ENCODE data around the gene TSPY10. TPM values are rescaled to one million over a fixed set of nuclear protein-coding genes. Genes with fewer than 3 reads are reported as not detected.
"Not testable (repeated sequence)": the region's sequence is repeated elsewhere in the genome, so short reads cannot be mapped to it uniquely, and the experiment has no call there.

Gene TSPY10
- not detected for polyA plus RNA-seq (2013, experiment 1 of 2)
- polyA plus RNA-seq (2013, experiment 2 of 2): not detected

GRCh38 chrY:9527580-9527979 is at the start of gene TSPY10:
Gene TSPY10 (plus strand): TSS chrY:9527880. CDS start chrY:9527926, 46 bp downstream.
- not testable (repeated sequence) for H4K8ac ChIP-seq (ENCODE audit: low read length); H3K27me3 ChIP-seq (ENCODE audit: control insufficient read depth in 1 of 2, insufficient read depth in 1 of 2, low read length in 2 of 2); H3K4me1 ChIP-seq (ENCODE audit: control insufficient read depth, insufficient read depth, low read depth, low read length); H3K79me1 ChIP-seq (replicated peaks; ENCODE audit: low read length, poor library complexity, severe bottlenecking); H3K4ac ChIP-seq (ENCODE audit: low read depth in 1 of 2, low read length in 2 of 2); H2AK5ac ChIP-seq (ENCODE audit: low read length, severe bottlenecking); H3K4me3 ChIP-seq (ENCODE audit: insufficient read depth in 1 of 2, low read depth in 1 of 2, low read length in 2 of 2); H3K27ac ChIP-seq (ENCODE audit: low read length, poor library complexity, severe bottlenecking); H3K9me3 ChIP-seq (ENCODE audit: control insufficient read depth, low read length); H3K23ac ChIP-seq (ENCODE audit: low read length in 2 of 2); H2BK120ac ChIP-seq (ENCODE audit: low read depth, low read length); H2BK12ac ChIP-seq (ENCODE audit: low read length in 2 of 2); H3K36me3 ChIP-seq (ENCODE audit: control insufficient read depth in 1 of 2, insufficient read depth in 2 of 2, low read depth in 1 of 2, low read length in 2 of 2); H2AFZ ChIP-seq (ENCODE audit: low read depth, low read length); DNase-seq; H3K14ac ChIP-seq (ENCODE audit: low read length in 2 of 2); H3K18ac ChIP-seq (ENCODE audit: low read depth in 1 of 2, low read length in 2 of 2); H3K4me2 ChIP-seq (ENCODE audit: low read length, poor library complexity, severe bottlenecking); H2BK5ac ChIP-seq (ENCODE audit: low read depth, low read length, poor library complexity, severe bottlenecking); H2BK15ac ChIP-seq (ENCODE audit: low read depth, poor library complexity, severe bottlenecking); H4K91ac ChIP-seq (ENCODE audit: low read length); H3K9ac ChIP-seq (ENCODE audit: low read length)
- no CpG with 5 or more reads among the region's 26 CpGs for WGBS

- H2BK12ac ChIP-seq (ENCODE audit: low read length in 2 of 2); H3K36me3 ChIP-seq (ENCODE audit: control insufficient read depth in 1 of 2, insufficient read depth in 2 of 2, low read depth in 1 of 2, low read length in 2 of 2); H2BK120ac ChIP-seq (ENCODE audit: low read depth, low read length); H3K27me3 ChIP-seq (ENCODE audit: control insufficient read depth in 1 of 2, insufficient read depth in 1 of 2, low read length in 2 of 2); H3K4ac ChIP-seq (ENCODE audit: low read depth in 1 of 2, low read length in 2 of 2); H4K91ac ChIP-seq (ENCODE audit: low read length); H3K9ac ChIP-seq (ENCODE audit: low read length); H3K9me3 ChIP-seq (ENCODE audit: control insufficient read depth, low read length); H2AK5ac ChIP-seq (ENCODE audit: low read length, severe bottlenecking); DNase-seq; H3K18ac ChIP-seq (ENCODE audit: low read depth in 1 of 2, low read length in 2 of 2); H3K14ac ChIP-seq (ENCODE audit: low read length in 2 of 2); H2BK15ac ChIP-seq (ENCODE audit: low read depth, poor library complexity, severe bottlenecking); H3K79me1 ChIP-seq (replicated peaks; ENCODE audit: low read length, poor library complexity, severe bottlenecking); H3K23ac ChIP-seq (ENCODE audit: low read length in 2 of 2); H3K4me3 ChIP-seq (ENCODE audit: insufficient read depth in 1 of 2, low read depth in 1 of 2, low read length in 2 of 2); H2BK5ac ChIP-seq (ENCODE audit: low read depth, low read length, poor library complexity, severe bottlenecking); H4K8ac ChIP-seq (ENCODE audit: low read length); H3K4me2 ChIP-seq (ENCODE audit: low read length, poor library complexity, severe bottlenecking); H3K27ac ChIP-seq (ENCODE audit: low read length, poor library complexity, severe bottlenecking); H2AFZ ChIP-seq (ENCODE audit: low read depth, low read length); H3K4me1 ChIP-seq (ENCODE audit: control insufficient read depth, insufficient read depth, low read depth, low read length): not testable (repeated sequence)
- WGBS: no CpG with 5 or more reads among the region's 26 CpGs
Measured at GRCh38 chrY:9486967-9487366, 40.7 kb upstream of the TSPY10 start, which contains the start of gene TSPY9. Gene TSPY9 (plus strand): TSS chrY:9487267. CDS start chrY:9487313, 46 bp downstream.

- not testable (repeated sequence) for H3K18ac ChIP-seq (ENCODE audit: low read depth in 1 of 2, low read length in 2 of 2); H3K4me1 ChIP-seq (ENCODE audit: control insufficient read depth, insufficient read depth, low read depth, low read length); H2AK5ac ChIP-seq (ENCODE audit: low read length, severe bottlenecking); H2BK5ac ChIP-seq (ENCODE audit: low read depth, low read length, poor library complexity, severe bottlenecking); H3K9ac ChIP-seq (ENCODE audit: low read length); H2AFZ ChIP-seq (ENCODE audit: low read depth, low read length); H4K91ac ChIP-seq (ENCODE audit: low read length); H3K79me1 ChIP-seq (replicated peaks; ENCODE audit: low read length, poor library complexity, severe bottlenecking); H3K23ac ChIP-seq (ENCODE audit: low read length in 2 of 2); H3K36me3 ChIP-seq (ENCODE audit: control insufficient read depth in 1 of 2, insufficient read depth in 2 of 2, low read depth in 1 of 2, low read length in 2 of 2); H3K4me3 ChIP-seq (ENCODE audit: insufficient read depth in 1 of 2, low read depth in 1 of 2, low read length in 2 of 2); H3K27me3 ChIP-seq (ENCODE audit: control insufficient read depth in 1 of 2, insufficient read depth in 1 of 2, low read length in 2 of 2); H2BK120ac ChIP-seq (ENCODE audit: low read depth, low read length); DNase-seq; H2BK15ac ChIP-seq (ENCODE audit: low read depth, poor library complexity, severe bottlenecking); H3K9me3 ChIP-seq (ENCODE audit: control insufficient read depth, low read length); H3K14ac ChIP-seq (ENCODE audit: low read length in 2 of 2); H3K4ac ChIP-seq (ENCODE audit: low read depth in 1 of 2, low read length in 2 of 2); H3K4me2 ChIP-seq (ENCODE audit: low read length, poor library complexity, severe bottlenecking); H4K8ac ChIP-seq (ENCODE audit: low read length); H3K27ac ChIP-seq (ENCODE audit: low read length, poor library complexity, severe bottlenecking); H2BK12ac ChIP-seq (ENCODE audit: low read length in 2 of 2)
- WGBS: no CpG with 5 or more reads among the region's 6 CpGs
Measured at GRCh38 chrY:9504396-9504795, 23.3 kb upstream of the TSPY10 start.

- H2BK5ac ChIP-seq (ENCODE audit: low read depth, low read length, poor library complexity, severe bottlenecking); H4K91ac ChIP-seq (ENCODE audit: low read length); H3K9ac ChIP-seq (ENCODE audit: low read length); DNase-seq; H2AK5ac ChIP-seq (ENCODE audit: low read length, severe bottlenecking); H3K4ac ChIP-seq (ENCODE audit: low read depth in 1 of 2, low read length in 2 of 2); H3K27me3 ChIP-seq (ENCODE audit: control insufficient read depth in 1 of 2, insufficient read depth in 1 of 2, low read length in 2 of 2); H3K4me2 ChIP-seq (ENCODE audit: low read length, poor library complexity, severe bottlenecking); H4K8ac ChIP-seq (ENCODE audit: low read length); H3K9me3 ChIP-seq (ENCODE audit: control insufficient read depth, low read length); H2AFZ ChIP-seq (ENCODE audit: low read depth, low read length); H3K27ac ChIP-seq (ENCODE audit: low read length, poor library complexity, severe bottlenecking); H2BK120ac ChIP-seq (ENCODE audit: low read depth, low read length); H3K23ac ChIP-seq (ENCODE audit: low read length in 2 of 2); H3K14ac ChIP-seq (ENCODE audit: low read length in 2 of 2); H3K18ac ChIP-seq (ENCODE audit: low read depth in 1 of 2, low read length in 2 of 2); H2BK12ac ChIP-seq (ENCODE audit: low read length in 2 of 2); H3K79me1 ChIP-seq (replicated peaks; ENCODE audit: low read length, poor library complexity, severe bottlenecking); H3K36me3 ChIP-seq (ENCODE audit: control insufficient read depth in 1 of 2, insufficient read depth in 2 of 2, low read depth in 1 of 2, low read length in 2 of 2); H2BK15ac ChIP-seq (ENCODE audit: low read depth, poor library complexity, severe bottlenecking); H3K4me3 ChIP-seq (ENCODE audit: insufficient read depth in 1 of 2, low read depth in 1 of 2, low read length in 2 of 2); H3K4me1 ChIP-seq (ENCODE audit: control insufficient read depth, insufficient read depth, low read depth, low read length): not testable (repeated sequence)
- 100% methylated on average over 2 of the region's 12 CpGs for WGBS
Measured at GRCh38 chrY:9516287-9516686, 11.4 kb upstream of the TSPY10 start.

Measured in mesenchymal stem cell (in vitro differentiated cells and primary cell).